Superior temporal gyrus (tissue), 1 donor: ENCODE results near the gene NFKBIE.
"Not testable (repeated sequence)": the region's sequence is repeated elsewhere in the genome, so short reads cannot be mapped to it uniquely, and the experiment has no call there.

ENCODE experiments used
- DNase-seq: peaks from one replicate; pipeline ENCODE4 v3.0.0-alpha.2; 2016; ENCODE audit errors: extremely low spot score

NFKBIE gene

GRCh38 chr6:44265007-44265721 lies at the start of gene NFKBIE:
TSS of gene NFKBIE (minus strand) at chr6:44265551. CDS start at chr6:44265346, 205 bp downstream.
- DNase-seq: peak; percentile 76

DNA sequence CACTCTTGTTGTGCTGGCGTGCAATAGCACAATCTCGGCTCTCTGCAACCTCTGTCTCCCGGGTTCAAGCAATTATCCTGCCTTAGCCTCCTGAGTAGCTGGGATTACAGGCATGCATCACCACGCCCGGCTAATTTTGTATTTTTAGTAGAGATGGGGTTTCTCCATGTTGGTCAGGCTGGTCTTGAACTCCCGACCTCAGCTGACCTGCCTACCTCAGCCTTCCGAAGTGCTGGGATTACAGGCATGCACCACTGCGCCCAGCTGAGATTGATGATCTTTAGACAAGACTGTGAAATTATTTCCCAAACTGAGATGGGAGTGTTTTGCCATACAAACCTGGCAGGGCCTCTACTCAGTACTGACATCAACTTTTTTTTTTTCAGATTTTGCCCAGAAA lies 49.3 kb upstream of the NFKBIE start:
- not testable (repeated sequence) for DNase-seq

GRCh38 chr6:44312901-44313788 lies 47.8 kb upstream of the NFKBIE start, which contains the start of gene AARS2:
TSS of gene AARS2 (minus strand) at chr6:44313347. CDS start at chr6:44313323, 24 bp downstream.
- DNase-seq: peak; percentile 89

DNA sequence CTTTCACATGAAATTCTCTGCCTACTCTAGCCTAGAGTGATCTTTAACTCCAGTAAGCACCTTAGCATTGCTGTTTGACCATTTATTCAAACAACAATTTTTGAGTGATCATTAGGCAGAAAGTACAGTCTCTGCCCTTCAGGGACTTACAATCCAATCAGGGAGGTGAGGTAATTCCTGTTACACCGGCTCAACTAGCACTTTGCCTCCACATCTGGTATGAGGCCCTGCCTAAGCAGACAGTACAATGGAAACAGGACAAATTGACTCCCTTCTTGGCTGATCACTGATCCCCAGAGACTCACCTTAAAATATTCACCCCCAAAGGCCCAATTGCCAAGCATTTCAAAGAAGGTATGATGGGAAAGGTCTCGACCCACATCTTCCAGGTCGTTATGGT lies 46.4 kb upstream of the NFKBIE start:
- DNase-seq: no peak

DNA sequence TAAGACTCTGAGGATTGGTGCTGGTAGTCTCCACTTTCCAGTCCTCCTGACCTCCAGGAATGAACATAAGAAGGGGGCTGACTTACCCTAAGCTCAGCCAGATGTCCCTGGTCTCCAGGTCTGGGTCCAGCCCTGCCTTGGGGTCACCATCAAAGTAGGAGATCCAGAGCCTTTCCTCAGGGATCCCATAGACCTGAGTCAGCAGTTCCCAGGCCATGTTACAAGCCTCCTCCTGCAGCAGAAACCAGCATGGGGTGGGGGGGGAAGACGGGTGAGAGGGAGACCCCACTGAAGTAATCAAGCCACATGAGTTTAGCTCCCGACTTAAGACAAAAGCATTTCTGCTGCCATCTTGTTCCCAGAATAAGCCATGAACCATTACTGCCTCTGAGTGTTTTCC lies 46.0 kb upstream of the NFKBIE start:
- no peak for DNase-seq

DNA sequence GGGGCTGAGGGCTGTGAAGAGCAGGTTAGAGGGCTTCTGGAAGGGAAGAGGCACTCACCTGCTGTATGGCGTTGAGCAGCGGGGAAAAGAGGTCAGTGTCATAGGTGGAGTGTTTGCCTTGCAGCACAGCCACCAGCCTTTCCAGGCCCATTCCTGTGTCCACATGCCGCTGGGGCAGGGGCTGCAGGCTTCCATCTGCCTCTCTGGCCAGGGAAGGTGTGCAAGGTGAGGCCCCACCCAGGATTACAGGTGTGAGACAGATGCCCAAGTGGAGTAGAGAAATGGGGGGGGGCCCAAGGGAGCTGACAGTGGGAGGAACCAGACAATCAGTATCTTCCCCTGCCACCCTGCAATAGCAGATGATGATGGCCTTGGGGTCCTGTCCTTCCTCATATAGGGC lies 44.9 kb upstream of the NFKBIE start:
- no peak for DNase-seq

DNA sequence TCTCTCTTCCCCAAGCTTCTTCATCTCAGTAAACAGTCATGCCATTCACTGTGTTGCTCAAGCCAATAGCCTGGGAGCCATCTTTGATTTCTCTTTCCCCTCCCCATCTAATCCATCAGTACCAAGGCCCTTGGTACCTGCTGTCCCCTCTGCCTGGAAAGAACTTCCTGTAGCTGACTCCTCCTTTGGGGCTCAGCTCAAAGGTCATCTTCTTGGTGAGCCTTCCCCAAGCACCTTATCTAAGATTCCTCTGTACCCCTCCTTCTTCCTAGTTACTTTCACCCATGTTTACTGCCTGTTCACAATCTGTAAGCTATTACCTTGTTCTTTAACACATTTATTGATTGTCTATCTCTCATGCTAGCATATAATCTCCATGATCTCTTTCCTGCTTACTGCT lies 44.3 kb upstream of the NFKBIE start:
- no peak for DNase-seq

GRCh38 chr6:44309092-44309491 lies 43.7 kb upstream of the NFKBIE start:
- no peak for DNase-seq

- DNase-seq: no peak
Observed at GRCh38 chr6:44307217-44307616, 41.9 kb upstream of the NFKBIE start.

DNA sequence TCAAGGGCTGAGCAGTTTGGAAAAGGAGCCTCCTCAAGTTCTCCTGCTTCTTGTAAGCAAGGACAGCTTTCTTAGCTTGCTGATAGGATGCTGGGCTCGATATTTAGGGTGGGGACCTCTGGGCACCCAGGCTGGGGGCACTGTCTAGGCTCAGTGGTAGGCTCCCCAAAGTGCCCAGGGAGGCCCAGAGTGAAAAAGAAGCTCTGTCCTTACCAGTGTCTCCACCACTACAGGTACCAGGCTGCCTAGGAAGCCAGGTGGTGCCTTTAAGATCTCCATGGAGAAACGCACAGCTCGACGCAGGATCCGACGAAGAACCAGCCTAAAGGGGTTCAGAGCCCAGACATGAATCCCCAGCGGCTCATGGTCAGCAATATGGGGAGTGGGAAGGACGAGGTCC lies 41.4 kb upstream of the NFKBIE start:
- no peak for DNase-seq

DNA sequence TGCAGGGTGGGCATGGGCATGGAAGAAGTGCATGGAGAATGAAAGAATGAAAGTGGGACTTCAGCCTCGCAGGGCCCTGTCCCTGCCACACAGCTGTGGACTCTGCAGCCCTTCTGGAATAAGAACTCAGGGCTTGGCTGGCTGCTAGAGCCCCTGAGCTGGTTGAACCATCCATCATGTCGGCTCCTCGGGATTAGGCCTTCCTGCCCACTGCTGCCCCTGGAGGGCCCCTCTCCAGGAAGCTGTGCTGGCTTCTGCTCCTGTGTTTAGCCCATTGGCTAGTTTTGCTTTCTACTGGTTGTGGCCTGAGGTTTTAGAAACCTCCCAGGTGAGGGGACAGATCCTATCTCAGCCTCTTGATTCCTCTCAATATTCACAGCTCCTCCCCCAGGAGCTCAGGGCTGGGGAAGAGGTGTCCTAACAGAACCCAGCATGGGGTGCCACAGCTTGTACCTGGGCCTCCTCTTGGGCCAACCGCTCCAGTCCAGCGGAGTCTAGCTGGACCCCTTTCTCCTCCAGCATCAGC lies 39.9 kb upstream of the NFKBIE start:
- no peak for DNase-seq

GRCh38 chr6:44304282-44305199 lies 39.2 kb upstream of the NFKBIE start:
- no peak for DNase-seq

DNA sequence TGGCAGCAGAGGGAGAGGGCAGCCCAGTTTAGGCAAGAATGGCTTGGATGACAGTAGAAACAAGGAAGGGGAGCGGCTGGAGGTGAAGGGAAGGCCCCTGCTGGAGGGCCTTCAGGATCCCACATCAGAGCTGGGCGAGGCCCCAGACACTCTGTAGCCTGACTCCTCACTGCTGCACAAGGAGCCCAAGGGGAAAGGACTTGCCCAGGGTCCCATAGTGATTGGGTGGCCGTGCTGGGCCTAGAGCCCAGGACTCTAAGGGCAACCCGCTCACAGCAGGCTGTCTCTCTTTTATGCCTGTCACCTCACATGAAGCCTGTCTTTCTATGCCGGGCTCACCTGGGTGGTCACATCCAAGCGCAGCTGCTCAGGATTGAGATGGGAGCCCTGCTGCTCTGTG lies 38.5 kb upstream of the NFKBIE start:
- no peak for DNase-seq

DNA sequence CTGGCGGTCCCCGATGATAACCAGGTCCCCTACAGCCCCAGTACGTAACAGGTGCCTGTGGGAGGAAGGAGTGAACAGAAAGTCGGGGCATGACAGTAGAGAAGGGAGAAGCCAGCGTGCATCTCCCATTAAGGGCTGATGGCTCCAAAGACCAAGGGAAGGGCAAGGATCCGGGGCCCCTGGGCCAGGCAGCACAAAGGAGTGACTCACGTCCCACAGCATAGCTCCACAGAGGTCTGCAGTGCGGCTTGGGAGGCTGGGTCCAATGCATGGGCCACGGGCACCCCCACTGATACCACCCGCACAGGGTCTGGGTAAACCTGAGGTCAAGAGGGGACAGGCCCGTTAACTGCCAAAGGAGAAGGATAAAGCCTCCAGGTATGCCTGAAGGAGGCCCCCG lies 37.5 kb upstream of the NFKBIE start:
- DNase-seq: no peak

GRCh38 chr6:44301782-44302564 lies 36.6 kb upstream of the NFKBIE start:
- no peak for DNase-seq

DNA sequence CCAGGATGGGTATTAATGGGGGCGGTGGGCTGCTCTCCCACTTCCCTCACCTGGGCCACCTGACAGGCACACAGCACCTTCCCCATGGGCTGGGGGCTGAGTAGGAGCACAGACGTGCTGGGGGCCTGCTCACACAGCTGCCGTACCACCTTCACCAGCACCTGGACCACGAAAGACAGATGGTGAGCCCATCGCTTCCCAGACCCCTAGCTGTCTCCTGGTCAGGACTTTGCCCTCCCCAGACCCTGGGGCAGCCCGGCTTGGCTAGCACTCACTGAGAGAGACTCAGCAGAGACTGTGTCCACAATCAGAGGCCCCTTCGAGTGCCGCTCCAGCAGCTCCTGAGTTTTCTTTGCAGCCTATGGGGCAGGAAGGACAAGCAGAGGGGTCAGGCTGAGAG lies 35.8 kb upstream of the NFKBIE start:
- no peak for DNase-seq

DNA sequence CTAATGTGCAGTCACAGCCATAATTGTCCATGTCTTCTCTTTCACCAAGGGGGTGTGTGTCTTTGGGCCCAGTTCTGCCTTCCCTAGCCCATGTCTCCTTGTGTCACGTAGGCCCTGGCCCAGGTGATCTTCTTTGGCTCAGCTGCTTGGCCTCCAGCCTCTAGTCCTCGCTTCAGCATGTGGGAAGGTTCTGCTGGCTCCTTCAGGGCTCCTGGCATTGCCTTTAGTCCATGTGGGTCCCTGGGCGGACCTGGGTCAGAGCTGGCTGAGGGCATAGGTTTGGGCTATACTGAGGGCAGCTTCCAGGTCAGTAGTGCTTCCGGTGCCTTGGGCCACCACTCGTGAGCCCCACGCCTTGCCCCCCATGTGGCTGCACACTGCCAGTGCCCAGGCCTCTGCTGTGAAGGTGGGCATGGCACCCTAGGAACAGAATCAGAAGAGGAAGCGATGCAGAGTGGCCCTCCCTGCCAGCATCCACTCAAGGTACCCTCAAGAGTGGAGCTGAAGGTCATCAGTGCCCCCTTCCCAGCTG lies 35.0 kb upstream of the NFKBIE start:
- DNase-seq: no peak

GRCh38 chr6:44298864-44299263 lies 33.5 kb upstream of the NFKBIE start:
- DNase-seq: no peak

DNA sequence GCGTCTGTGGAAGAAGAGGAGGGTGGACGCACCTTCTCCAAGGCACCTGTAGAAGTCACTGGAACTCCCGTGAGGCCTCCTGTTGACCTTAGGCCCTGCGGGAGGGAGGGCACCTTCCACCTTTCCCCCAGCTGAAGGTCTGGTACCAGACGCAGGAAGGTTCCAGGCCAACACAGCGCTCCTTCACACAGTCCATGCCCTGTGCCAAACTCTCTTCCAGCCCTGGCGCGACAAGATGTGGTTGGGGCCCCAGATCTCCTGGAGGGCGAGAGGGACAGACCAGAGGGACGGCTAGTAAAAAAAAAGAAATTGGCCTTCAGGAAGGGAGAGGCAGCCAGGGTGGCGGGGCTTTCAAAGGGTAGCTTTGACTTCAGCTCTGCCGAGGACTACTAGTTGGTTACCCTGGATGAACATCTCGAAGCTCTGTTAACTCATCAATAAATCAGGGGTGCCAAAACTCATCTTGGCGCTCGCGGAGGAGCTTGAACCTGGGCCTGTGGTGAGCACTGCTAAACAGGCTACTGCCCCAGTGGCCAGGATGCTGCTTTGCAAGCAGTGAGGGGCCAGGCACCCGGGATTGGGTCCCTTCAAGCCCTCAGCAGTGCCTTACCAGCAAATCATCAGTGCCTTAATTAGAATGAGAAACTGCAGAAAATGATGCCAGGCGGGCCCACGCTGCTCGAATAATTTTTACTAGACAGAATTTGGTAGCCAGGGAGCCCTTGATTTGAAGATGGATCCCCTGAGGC lies 32.9 kb upstream of the NFKBIE start:
- DNase-seq: no peak
